KG1 (cell line): ENCODE data around the gene OSBPL7.

Experiments used
- DNase-seq: peaks from one replicate; lab custom pipeline; 2025; lab: John Stamatoyannopoulos, UW

Gene OSBPL7

GRCh38 chr17:47821031-47821423, 567 bp downstream of the OSBPL7 start:
- no peak for DNase-seq

GRCh38 chr17:47820033-47820789, 1.4 kb downstream of the OSBPL7 start:
- DNase-seq = no peak

GRCh38 chr17:47819475-47819874, 2.1 kb downstream of the OSBPL7 start:
- DNase-seq = no peak

GRCh38 chr17:47818002-47818695, 3.4 kb downstream of the OSBPL7 start:
- no peak for DNase-seq

- DNase-seq = no peak
These were observed 4.6 kb downstream of the OSBPL7 start for GRCh38 chr17:47816947-47817346.

- DNase-seq = no peak
These were observed 5.4 kb downstream of the OSBPL7 start for GRCh38 chr17:47816111-47816735.

- DNase-seq = no peak
These were observed 6.3 kb downstream of the OSBPL7 start for GRCh38 chr17:47815106-47815918.

GRCh38 chr17:47813512-47814031, 8.0 kb downstream of the OSBPL7 start:
- DNase-seq = no peak

- DNase-seq = no peak
These were observed 8.5 kb downstream of the OSBPL7 start for GRCh38 chr17:47813077-47813476.

- no peak for DNase-seq
These were observed 9.3 kb downstream of the OSBPL7 start for GRCh38 chr17:47812146-47812920.

- no peak for DNase-seq
These were observed 9.9 kb downstream of the OSBPL7 start for GRCh38 chr17:47811709-47812108.

GRCh38 chr17:47810901-47811635, 10.5 kb downstream of the OSBPL7 start:
- DNase-seq = no peak

- no peak for DNase-seq
These were observed 11.3 kb downstream of the OSBPL7 start for GRCh38 chr17:47810200-47810821.

- no peak for DNase-seq
These were observed 12.6 kb downstream of the OSBPL7 start for GRCh38 chr17:47808830-47809480.

- DNase-seq = no peak
These were observed 13.4 kb downstream of the OSBPL7 start for GRCh38 chr17:47808036-47808829.

GRCh38 chr17:47807421-47807820, 14.2 kb downstream of the OSBPL7 start:
- DNase-seq = no peak

- no peak for DNase-seq
These were observed 14.7 kb downstream of the OSBPL7 start for GRCh38 chr17:47806913-47807255.

GRCh38 chr17:47806026-47806912, 15.3 kb downstream of the OSBPL7 start:
- no peak for DNase-seq
